Left lung (tissue), 10 donors: ENCODE results near the gene RBFOX2. TPM values are rescaled to one million over a fixed set of nuclear protein-coding genes. Genes with fewer than 3 reads are reported as not detected.

ENCODE experiments used
- ATAC-seq: fragments of 200-7000 bp; cut with Tn5 transposase; one replicate; pipeline ENCODE4 v1.9.1; 2020; ENCODE audit warnings: moderate library complexity
- DNase-seq, 4 donors: peaks; one replicate each; pipeline ENCODE4 v3.0.0-alpha.2; 2013 to 2020
- H3K27ac ChIP-seq, 2 donors: fragments of 200-600 bp; sonication (generic) in 1 of 2; one replicate each; pipeline versions ENCODE4 v1.5.0 to v1.8.0; 2020 to 2021
- H3K27me3 ChIP-seq, 2 donors: fragments of 200-600 bp; sonication (generic) in 1 of 2; one replicate each; pipeline versions ENCODE4 v1.5.0 to v1.8.0; 2020 to 2021
- H3K36me3 ChIP-seq, 2 donors: fragments of 200-600 bp; sonication (generic) in 1 of 2; one replicate each; pipeline versions ENCODE4 v1.5.0 to v1.8.0; 2020 to 2021
- H3K4me1 ChIP-seq, 2 donors: fragments of 200-600 bp; one replicate each; pipeline ENCODE4 v1.8.0; 2021
- H3K4me3 ChIP-seq, 2 donors: fragments of 200-600 bp; sonication (generic) in 1 of 2; one replicate each; pipeline versions ENCODE4 v1.5.0 to v1.8.0; 2020 to 2021; ENCODE audit warnings: mild to moderate bottlenecking in 1 of 2
- H3K9me3 ChIP-seq, 2 donors: fragments of 200-600 bp; sonication (generic) in 1 of 2; one replicate each; pipeline versions ENCODE4 v1.5.0 to v1.8.0; 2020 to 2021
- intact Hi-C, 2 donors: fragments of 100-400 bp; cut with DNase I; formaldehyde crosslinking; loops; one replicate each; pipeline versions ENCODE4 v1.11.2 to v1.14.2; 2022
- polyA plus RNA-seq, 6 donors: library from polyadenylated mRNA; unstranded; fragments of 120-200 nt; gene quantifications; one replicate each; pipeline ENCODE4 v1.2.1, GENCODE V29; 2013; ENCODE audit not compliant: insufficient read length in 6 of 6
- total RNA-seq, 2 donors: library from RNA; stranded (reverse); fragmentation: NEBNext Ultra II Directional; extraction: Animal tissue kit (Norgen Biotek cat#: 25700); gene quantifications; one replicate each; pipeline ENCODE4 v1.2.1, GENCODE V29; 2021
- TF ChIP-seq, protein P1 (sequence below), 2 donors: fragments of 200-600 bp; sonication (generic) in 1 of 2; IDR thresholded peaks; one replicate each; pipeline versions ENCODE4 v1.5.0 to v1.8.0; 2021; ENCODE audit warnings: antibody characterized with exemption in 2 of 2
- donor health status: DM: no; HTN: yes; CAD: no.
- donor health status: DM: no; HTN: no; CAD: no.

RBFOX2 gene
- total and polyA plus RNA-seq, 8 donors = 63.1 to 171 (median 154) TPM

DNA sequence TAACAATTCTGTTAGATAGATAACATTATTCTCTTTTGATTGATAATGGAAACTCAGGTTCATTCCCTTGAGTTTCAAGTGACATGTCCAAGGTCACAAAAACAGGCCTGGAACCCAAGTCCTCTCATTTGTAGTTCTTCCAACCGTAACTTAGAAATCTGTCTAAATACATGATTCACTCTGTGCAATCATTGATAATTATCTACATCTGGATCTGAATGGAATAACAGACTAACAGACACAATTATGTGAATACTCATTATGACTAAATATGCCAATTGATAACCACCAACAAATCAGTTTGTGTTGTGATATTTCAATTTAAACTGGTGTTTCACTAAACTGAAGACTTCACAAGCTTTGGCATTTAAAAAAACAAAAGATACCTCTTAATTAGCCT, 71.0 kb downstream of the RBFOX2 start:
- Histone ChIP-seq H3K4me3 (no peak overlapping the region), H3K27ac (no peak overlapping the region), H3K27me3 (no peaks in the 10 kb centered on the region), H3K9me3 (no peaks in the 10 kb centered on the region), H3K4me1 (peaks cover 0 to 12% of the 10 kb centered on the region in 2 donors), H3K36me3 (no peaks in the 10 kb centered on the region)
- TF ChIP-seq, protein P1, sequence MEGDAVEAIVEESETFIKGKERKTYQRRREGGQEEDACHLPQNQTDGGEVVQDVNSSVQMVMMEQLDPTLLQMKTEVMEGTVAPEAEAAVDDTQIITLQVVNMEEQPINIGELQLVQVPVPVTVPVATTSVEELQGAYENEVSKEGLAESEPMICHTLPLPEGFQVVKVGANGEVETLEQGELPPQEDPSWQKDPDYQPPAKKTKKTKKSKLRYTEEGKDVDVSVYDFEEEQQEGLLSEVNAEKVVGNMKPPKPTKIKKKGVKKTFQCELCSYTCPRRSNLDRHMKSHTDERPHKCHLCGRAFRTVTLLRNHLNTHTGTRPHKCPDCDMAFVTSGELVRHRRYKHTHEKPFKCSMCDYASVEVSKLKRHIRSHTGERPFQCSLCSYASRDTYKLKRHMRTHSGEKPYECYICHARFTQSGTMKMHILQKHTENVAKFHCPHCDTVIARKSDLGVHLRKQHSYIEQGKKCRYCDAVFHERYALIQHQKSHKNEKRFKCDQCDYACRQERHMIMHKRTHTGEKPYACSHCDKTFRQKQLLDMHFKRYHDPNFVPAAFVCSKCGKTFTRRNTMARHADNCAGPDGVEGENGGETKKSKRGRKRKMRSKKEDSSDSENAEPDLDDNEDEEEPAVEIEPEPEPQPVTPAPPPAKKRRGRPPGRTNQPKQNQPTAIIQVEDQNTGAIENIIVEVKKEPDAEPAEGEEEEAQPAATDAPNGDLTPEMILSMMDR (IDR thresholded peaks at IDR 0.05) = no peak
- DNase-seq (no peak), ATAC-seq (no peak)
- intact Hi-C loops = no loop called here

DNA sequence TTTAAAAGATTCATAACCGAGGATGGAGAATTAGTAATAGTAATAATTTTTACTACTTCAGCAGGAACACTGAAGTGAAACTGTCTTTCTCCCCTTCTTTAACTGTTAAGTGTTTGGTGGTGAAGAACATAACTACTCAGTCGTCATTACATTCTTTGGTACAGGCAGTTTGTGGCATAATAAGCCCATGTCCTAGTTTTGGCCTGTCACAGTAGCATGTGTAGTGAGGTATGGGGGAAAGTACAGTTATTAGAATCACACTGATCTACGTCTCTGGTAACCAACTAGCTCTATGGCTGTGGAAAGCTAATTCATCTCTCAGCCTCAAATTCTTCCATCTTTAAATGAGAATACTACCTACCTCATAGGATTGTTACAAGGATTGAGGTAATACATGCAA, 71.8 kb downstream of the RBFOX2 start:
- intact Hi-C loops = no loop called here
- no peaks in the 10 kb centered on the region for H3K36me3 ChIP-seq
- no peaks in the 10 kb centered on the region for H3K27me3 ChIP-seq
- no peak for DNase-seq
- no peak for ATAC-seq
- no peak overlapping the region for H3K4me3 ChIP-seq
- H3K9me3 ChIP-seq = no peaks in the 10 kb centered on the region
- H3K27ac ChIP-seq = no peak overlapping the region
- peaks cover 0 to 10% of the 10 kb centered on the region in 2 donors for H3K4me1 ChIP-seq
- TF ChIP-seq, protein P1 (IDR thresholded peaks at IDR 0.05) = no peak

DNA sequence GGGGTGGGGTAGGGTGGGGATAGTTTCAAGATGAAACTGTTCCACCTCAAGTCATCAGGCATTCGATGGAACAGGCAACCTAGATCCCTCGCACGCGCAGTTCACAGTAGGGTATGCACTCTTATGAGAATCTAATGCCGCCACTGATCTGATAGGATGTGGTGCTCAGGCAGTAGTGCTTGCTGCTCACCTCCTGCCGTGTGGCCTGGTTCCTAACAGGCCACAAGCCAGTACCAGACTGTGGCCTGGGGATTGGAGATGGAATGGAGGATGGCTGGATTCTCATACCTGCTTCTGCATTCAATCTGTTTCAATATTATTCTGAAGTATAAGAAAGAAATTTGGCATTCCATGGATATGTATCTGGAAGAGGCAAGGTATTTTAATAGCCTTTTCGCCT, 73.1 kb downstream of the RBFOX2 start:
- no peak for DNase-seq
- Histone ChIP-seq H3K27ac (no peak overlapping the region), H3K9me3 (no peaks in the 10 kb centered on the region), H3K36me3 (no peaks in the 10 kb centered on the region), H3K27me3 (no peaks in the 10 kb centered on the region), H3K4me3 (no peak overlapping the region), H3K4me1 (peaks cover 0 to 3% of the 10 kb centered on the region in 2 donors)
- intact Hi-C loops = no loop called here
- TF ChIP-seq, protein P1 (IDR thresholded peaks at IDR 0.05) = no peak
- no peak for ATAC-seq

DNA sequence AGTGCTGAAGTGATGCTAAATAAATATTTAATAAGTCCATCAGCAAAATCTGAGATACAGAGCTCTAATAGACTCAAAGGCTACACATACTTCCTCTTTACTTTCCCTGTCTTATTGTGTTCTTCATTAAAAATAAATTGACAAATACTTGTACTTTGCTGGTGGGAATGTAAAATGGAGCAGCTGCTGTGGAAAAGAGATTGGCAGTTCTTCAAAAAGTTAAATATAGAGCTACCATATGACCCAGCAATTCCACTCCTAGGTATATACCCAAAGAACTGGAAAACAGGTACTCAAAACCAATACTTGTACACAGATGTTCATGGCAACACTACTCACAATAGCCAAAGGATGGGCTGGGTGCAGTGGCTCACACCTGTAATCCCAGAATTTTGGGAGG, 76.0 kb downstream of the RBFOX2 start:
- no peaks in the 10 kb centered on the region for H3K9me3 ChIP-seq
- H3K4me3 ChIP-seq = no peak overlapping the region
- no peaks in the 10 kb centered on the region for H3K4me1 ChIP-seq
- TF ChIP-seq, protein P1 (IDR thresholded peaks at IDR 0.05) = no peak
- DNase-seq (no peak), ATAC-seq (no peak)
- no peaks in the 10 kb centered on the region for H3K36me3 ChIP-seq
- no peak overlapping the region for H3K27ac ChIP-seq
- H3K27me3 ChIP-seq = no peaks in the 10 kb centered on the region
- intact Hi-C loops = no loop called here

DNA sequence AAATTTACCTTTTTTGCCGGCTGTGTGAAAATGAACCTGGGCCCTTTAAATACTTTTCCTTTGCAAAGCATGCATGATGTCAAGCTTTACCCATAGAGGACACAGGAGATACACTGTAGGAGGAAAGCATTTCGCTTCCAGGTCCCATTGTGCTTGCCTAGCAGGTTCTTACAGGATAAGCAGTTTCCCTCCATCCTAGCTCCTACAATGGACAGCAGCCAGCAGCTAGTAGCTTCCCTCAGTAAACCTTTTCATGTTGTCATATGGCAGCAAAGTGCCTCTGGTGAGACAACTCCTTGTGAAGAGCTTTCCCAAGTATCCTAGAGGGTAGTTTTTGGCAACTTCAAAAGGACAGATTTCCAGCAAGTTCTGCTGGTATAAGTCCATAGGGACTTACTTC, 78.4 kb downstream of the RBFOX2 start:
- Histone ChIP-seq H3K4me1 (no peaks in the 10 kb centered on the region), H3K9me3 (no peaks in the 10 kb centered on the region), H3K36me3 (no peaks in the 10 kb centered on the region), H3K4me3 (no peak overlapping the region), H3K27me3 (no peaks in the 10 kb centered on the region), H3K27ac (no peak overlapping the region)
- ATAC-seq (no peak), DNase-seq (no peak)
- TF ChIP-seq, protein P1 (IDR thresholded peaks at IDR 0.05) = no peak
- intact Hi-C loops = no loop called here
